CD8-positive, alpha-beta memory T cell (primary cell): Measurements from ENCODE around the gene IQSEC3. TPM values are rescaled to one million over a fixed set of nuclear protein-coding genes. Genes with fewer than 3 reads are reported as not detected.

Experiments used
- CTCF ChIA-PET: fragments of 350-600 bp; sonication (Branson Sonifier 250); formaldehyde crosslinking; loops from one replicate; lab custom pipeline; 2021; ENCODE audit warnings: antibody characterized with exemption; lab: Charles Lee
- POLR2A ChIA-PET: fragments of 350-600 bp; sonication (Branson Sonifier 250); formaldehyde crosslinking; loops from one replicate; lab custom pipeline; 2021; ENCODE audit warnings: antibody characterized with exemption; lab: Charles Lee
- DNase-seq, 5 donors: peaks; one replicate each; pipeline versions ENCODE4 v3.0.0 to v3.0.0-alpha.2; 2020 to 2022; ENCODE audit warnings: mixed read lengths in 1 of 5
- H3K27ac ChIP-seq: one replicate; pipeline ENCODE4 v1.7.0; 2013; ENCODE audit warnings: low read depth, mild to moderate bottlenecking, low read length, moderate library complexity
- H3K27me3 ChIP-seq: 2 replicates; pipeline ENCODE4 v1.7.0; 2013; ENCODE audit warnings: low read length, mild to moderate bottlenecking; ENCODE audit not compliant: insufficient read depth, poor library complexity, severe bottlenecking
- H3K36me3 ChIP-seq: 2 replicates; pipeline ENCODE4 v1.7.0; 2013; ENCODE audit warnings: mild to moderate bottlenecking, low read length, moderate library complexity; ENCODE audit not compliant: insufficient read depth
- H3K4me1 ChIP-seq: 2 replicates; pipeline ENCODE4 v1.7.0; 2013; ENCODE audit warnings: mild to moderate bottlenecking, low read length, moderate library complexity; ENCODE audit not compliant: insufficient read depth
- H3K4me3 ChIP-seq: 2 replicates; pipeline ENCODE4 v1.7.0; 2013; ENCODE audit warnings: mild to moderate bottlenecking, low read length
- H3K9me3 ChIP-seq: 2 replicates; pipeline ENCODE4 v1.7.0; 2013; ENCODE audit warnings: mild to moderate bottlenecking, low read length
- H3K27ac Mint-ChIP-seq, 8 donors: one replicate each; pipeline ENCODE4 v1.8.0; 2020 to 2021; ENCODE audit warnings: mixed read lengths in 8 of 8, mild to moderate bottlenecking in 6 of 8, inconsistent platforms in 3 of 8, moderate library complexity in 3 of 8
- H3K27me3 Mint-ChIP-seq, 2 donors: one replicate each; pipeline ENCODE4 v1.8.0; 2020 to 2021; ENCODE audit warnings: mixed read lengths in 2 of 2, mild to moderate bottlenecking in 1 of 2, moderate library complexity in 1 of 2
- H3K36me3 Mint-ChIP-seq, 3 donors: one replicate each; pipeline ENCODE4 v1.8.0; 2020 to 2021; ENCODE audit warnings: mixed read lengths in 3 of 3, inconsistent platforms in 1 of 3, mild to moderate bottlenecking in 1 of 3
- H3K4me1 Mint-ChIP-seq, 3 donors: one replicate each; pipeline ENCODE4 v1.8.0; 2020 to 2021; ENCODE audit warnings: mixed read lengths in 3 of 3, inconsistent platforms in 1 of 3, mild to moderate bottlenecking in 1 of 3
- H3K4me3 Mint-ChIP-seq, 7 donors: one replicate each; pipeline ENCODE4 v1.8.0; 2020 to 2021; ENCODE audit warnings: mixed read lengths in 7 of 7, mild to moderate bottlenecking in 6 of 7, moderate library complexity in 4 of 7, inconsistent platforms in 2 of 7
- H3K9me3 Mint-ChIP-seq, 5 donors: one replicate each; pipeline ENCODE4 v1.8.0; 2020 to 2022; ENCODE audit warnings: mixed read lengths in 5 of 5, mild to moderate bottlenecking in 3 of 5, moderate library complexity in 2 of 5, inconsistent platforms in 1 of 5
- polyA plus RNA-seq: library from polyadenylated mRNA; unstranded; fragments of 300-500 nt; fragmentation: Illumina TruSeq; gene quantifications from one replicate; pipeline ENCODE4 v1.2.3, GENCODE V29; 2021
- total RNA-seq, 2 experiments: library from RNA; stranded (reverse); gene quantifications; one replicate each; pipeline ENCODE4 v1.2.3, GENCODE V29; 2021

IQSEC3 gene
- total and polyA plus RNA-seq, 3 experiments from 2014 or later = 0.53 to 0.88 TPM; not detected in 1

GRCh38 chr12:145369-145960, 78.9 kb downstream of the IQSEC3 start:
- Histone ChIP-seq H3K4me1 (peaks cover 3% of the 10 kb centered on the region), H3K36me3 (no peaks in the 10 kb centered on the region), H3K9me3 (no peaks in the 10 kb centered on the region), H3K27me3 (no peaks in the 10 kb centered on the region), H3K27ac (no peak overlapping the region), H3K4me3 (no peak overlapping the region)
- POLR2A ChIA-PET = no interaction called here
- peaks cover 3 to 9% (median 8%) of the 10 kb centered on the region in 3 donors for H3K4me1 Mint-ChIP-seq
- no peak for DNase-seq
- H3K9me3 Mint-ChIP-seq = no peaks in the 10 kb centered on the region
- no peak overlapping the region for H3K4me3 Mint-ChIP-seq
- no peaks in the 10 kb centered on the region for H3K36me3 Mint-ChIP-seq
- CTCF ChIA-PET = no interaction called here
- peaks cover 7 to 17% of the 10 kb centered on the region in 2 donors for H3K27me3 Mint-ChIP-seq
- peak overlapping the region in 2 of 8 donors; percentile 55 to 82 for H3K27ac Mint-ChIP-seq

GRCh38 chr12:147242-147641, 80.7 kb downstream of the IQSEC3 start:
- no peak for DNase-seq
- peak overlapping the region in 1 of 8 donors; percentile 33 for H3K27ac Mint-ChIP-seq
- Histone ChIP-seq H3K27me3 (no peaks in the 10 kb centered on the region), H3K27ac (no peak overlapping the region), H3K36me3 (no peaks in the 10 kb centered on the region), H3K4me1 (peaks cover 3% of the 10 kb centered on the region), H3K4me3 (no peak overlapping the region), H3K9me3 (no peaks in the 10 kb centered on the region)
- no peaks in the 10 kb centered on the region for H3K9me3 Mint-ChIP-seq
- no peak overlapping the region for H3K4me3 Mint-ChIP-seq
- ChIA-PET POLR2A (no interaction called here), CTCF (no interaction called here)
- H3K4me1 Mint-ChIP-seq = peaks cover 3 to 8% (median 6%) of the 10 kb centered on the region in 3 donors
- H3K36me3 Mint-ChIP-seq = no peaks in the 10 kb centered on the region
- peaks cover 5% of the 10 kb centered on the region in 2 donors for H3K27me3 Mint-ChIP-seq

GRCh38 chr12:148676-149416, 82.3 kb downstream of the IQSEC3 start:
- H3K27me3 ChIP-seq = no peaks in the 10 kb centered on the region
- peaks cover 0 to 6% of the 10 kb centered on the region in 2 donors for H3K27me3 Mint-ChIP-seq
- no peaks in the 10 kb centered on the region for H3K36me3 ChIP-seq
- no peak overlapping the region for H3K4me3 Mint-ChIP-seq
- H3K36me3 Mint-ChIP-seq = no peaks in the 10 kb centered on the region
- peaks cover 3% of the 10 kb centered on the region for H3K4me1 ChIP-seq
- no peaks in the 10 kb centered on the region for H3K9me3 Mint-ChIP-seq
- ChIA-PET POLR2A (no interaction called here), CTCF (interaction anchor here (1.5 kb wide), 1 partner anchor 10 kb away, joined by 3 read pairs; no protein-coding TSS in a partner anchor)
- no peaks in the 10 kb centered on the region for H3K9me3 ChIP-seq
- DNase-seq = no peak
- H3K27ac ChIP-seq = no peak overlapping the region
- H3K4me1 Mint-ChIP-seq = peaks cover 3 to 19% (median 6%) of the 10 kb centered on the region in 3 donors
- no peak overlapping the region for H3K4me3 ChIP-seq
- H3K27ac Mint-ChIP-seq = no peak overlapping the region

- Histone ChIP-seq H3K4me1 (no peaks in the 10 kb centered on the region), H3K27me3 (no peaks in the 10 kb centered on the region), H3K27ac (no peak overlapping the region), H3K4me3 (no peak overlapping the region), H3K9me3 (no peaks in the 10 kb centered on the region), H3K36me3 (no peaks in the 10 kb centered on the region)
- Mint-ChIP-seq H3K4me3 (peak overlapping the region in 1 of 7 donors; percentile 14), H3K9me3 (no peaks in the 10 kb centered on the region), H3K27ac (peak overlapping the region in 1 of 8 donors; percentile 47), H3K36me3 (no peaks in the 10 kb centered on the region), H3K4me1 (peaks cover 0 to 11% (median 0%) of the 10 kb centered on the region in 3 donors), H3K27me3 (peaks cover 0 to 6% of the 10 kb centered on the region in 2 donors)
- ChIA-PET POLR2A (no interaction called here), CTCF (no interaction called here)
- DNase-seq = no peak
Observed at GRCh38 chr12:151579-151978, 85.0 kb downstream of the IQSEC3 start.

- no peaks in the 10 kb centered on the region for H3K36me3 ChIP-seq
- no peak overlapping the region for H3K4me3 Mint-ChIP-seq
- H3K27me3 Mint-ChIP-seq = peaks cover 0 to 6% of the 10 kb centered on the region in 2 donors
- H3K4me1 ChIP-seq = no peaks in the 10 kb centered on the region
- H3K27ac ChIP-seq = no peak overlapping the region
- H3K4me1 Mint-ChIP-seq = peaks cover 0 to 11% (median 0%) of the 10 kb centered on the region in 3 donors
- no peak overlapping the region for H3K4me3 ChIP-seq
- ChIA-PET POLR2A (no interaction called here), CTCF (no interaction called here)
- H3K9me3 Mint-ChIP-seq = no peaks in the 10 kb centered on the region
- H3K27me3 ChIP-seq = no peaks in the 10 kb centered on the region
- no peaks in the 10 kb centered on the region for H3K36me3 Mint-ChIP-seq
- no peak overlapping the region for H3K27ac Mint-ChIP-seq
- no peak for DNase-seq
- H3K9me3 ChIP-seq = no peaks in the 10 kb centered on the region
Observed at GRCh38 chr12:152440-152839, 85.9 kb downstream of the IQSEC3 start.

GRCh38 chr12:153080-153746, 86.6 kb downstream of the IQSEC3 start:
- DNase-seq = peak in 2 of 5 donors; percentile 6 to 37
- ChIA-PET POLR2A (no interaction called here), CTCF (no interaction called here)
- Histone ChIP-seq H3K9me3 (no peaks in the 10 kb centered on the region), H3K27me3 (no peaks in the 10 kb centered on the region), H3K36me3 (no peaks in the 10 kb centered on the region), H3K27ac (no peak overlapping the region), H3K4me1 (no peaks in the 10 kb centered on the region), H3K4me3 (no peak overlapping the region)
- Mint-ChIP-seq H3K36me3 (no peaks in the 10 kb centered on the region), H3K4me1 (peaks cover 0 to 11% (median 0%) of the 10 kb centered on the region in 3 donors), H3K4me3 (no peak overlapping the region), H3K27me3 (peaks cover 0 to 6% of the 10 kb centered on the region in 2 donors), H3K9me3 (no peaks in the 10 kb centered on the region), H3K27ac (no peak overlapping the region)

DNA sequence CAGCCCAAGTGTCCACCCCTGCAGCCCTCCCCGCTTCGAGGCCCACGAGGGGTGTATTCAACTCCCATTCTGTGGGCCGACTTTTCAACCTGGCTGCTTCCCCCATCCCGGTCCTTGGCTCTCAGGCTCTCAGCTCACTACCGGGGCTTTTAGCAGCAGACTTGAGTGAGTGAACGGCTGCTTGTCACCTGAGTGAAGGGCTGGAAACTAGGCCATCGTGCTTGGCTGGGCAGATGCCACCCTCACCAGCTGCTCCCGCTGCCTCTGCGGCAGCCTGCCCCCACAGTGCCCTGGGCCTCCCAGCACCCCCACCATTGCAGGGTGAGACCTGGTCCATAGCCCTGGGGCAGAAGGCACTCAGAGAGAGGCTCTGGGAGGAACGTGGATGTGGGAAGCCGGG, 87.5 kb downstream of the IQSEC3 start:
- Histone ChIP-seq H3K4me1 (no peaks in the 10 kb centered on the region), H3K27ac (no peak overlapping the region), H3K9me3 (no peaks in the 10 kb centered on the region), H3K27me3 (no peaks in the 10 kb centered on the region), H3K4me3 (no peak overlapping the region), H3K36me3 (no peaks in the 10 kb centered on the region)
- Mint-ChIP-seq H3K4me1 (peaks cover 0 to 11% (median 0%) of the 10 kb centered on the region in 3 donors), H3K27me3 (peaks cover 0 to 7% of the 10 kb centered on the region in 2 donors), H3K9me3 (no peaks in the 10 kb centered on the region), H3K4me3 (no peak overlapping the region), H3K36me3 (no peaks in the 10 kb centered on the region), H3K27ac (no peak overlapping the region)
- ChIA-PET POLR2A (no interaction called here), CTCF (no interaction called here)
- DNase-seq = no peak

GRCh38 chr12:155006-155405, 88.4 kb downstream of the IQSEC3 start:
- no peaks in the 10 kb centered on the region for H3K9me3 Mint-ChIP-seq
- no peak for DNase-seq
- ChIA-PET CTCF (no interaction called here), POLR2A (no interaction called here)
- H3K27ac ChIP-seq = no peak overlapping the region
- no peak overlapping the region for H3K4me3 Mint-ChIP-seq
- no peaks in the 10 kb centered on the region for H3K4me1 ChIP-seq
- no peaks in the 10 kb centered on the region for H3K27me3 ChIP-seq
- no peaks in the 10 kb centered on the region for H3K36me3 Mint-ChIP-seq
- H3K27me3 Mint-ChIP-seq = peaks cover 0 to 7% of the 10 kb centered on the region in 2 donors
- H3K27ac Mint-ChIP-seq = no peak overlapping the region
- no peak overlapping the region for H3K4me3 ChIP-seq
- no peaks in the 10 kb centered on the region for H3K9me3 ChIP-seq
- H3K36me3 ChIP-seq = no peaks in the 10 kb centered on the region
- H3K4me1 Mint-ChIP-seq = peaks cover 0 to 11% (median 0%) of the 10 kb centered on the region in 3 donors
